ENCODE data around the gene ZNF584. TPM values are rescaled to one million over a fixed set of nuclear protein-coding genes. Genes with fewer than 3 reads are reported as not detected.

Gene ZNF584
- total and polyA plus RNA-seq, 8 donors: 4.1 to 8.5 (median 5.1) TPM

DNA sequence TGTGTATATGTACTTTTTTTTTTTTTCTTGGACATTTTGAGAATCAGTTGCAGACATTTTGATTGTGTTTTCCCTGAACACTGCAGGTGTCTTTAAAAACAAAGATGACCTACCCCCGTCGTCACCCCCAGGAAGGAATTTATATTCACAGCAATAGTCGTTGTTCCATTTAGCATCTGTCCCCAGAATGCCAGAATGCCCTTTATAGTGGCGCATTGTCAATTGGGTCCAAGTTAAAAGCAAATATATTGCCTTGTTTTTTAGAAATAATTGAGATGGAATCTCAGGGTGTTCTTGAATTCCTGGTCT is 14.8 kb upstream of the ZNF584 start:
- Histone ChIP-seq H3K27me3 (no peaks in the 10 kb centered on the region), H3K36me3 (peaks cover 4 to 28% (median 24%) of the 10 kb centered on the region in 3 donors), H3K4me3 (no peak overlapping the region), H3K9me3 (no peaks in the 10 kb centered on the region), H3K4me1 (peaks cover 6 to 15% (median 7%) of the 10 kb centered on the region in 3 donors), H3K27ac (no peak overlapping the region)
- no peak for FAIRE-seq
- no peak for DNase-seq
- no peak for ATAC-seq
- WGBS, 2 donors: 85 to 86% methylated on average over 4 of the region's 4 CpGs
- intact Hi-C loops (cut with DNase I): no loop called here
- TF ChIP-seq, protein P1, sequence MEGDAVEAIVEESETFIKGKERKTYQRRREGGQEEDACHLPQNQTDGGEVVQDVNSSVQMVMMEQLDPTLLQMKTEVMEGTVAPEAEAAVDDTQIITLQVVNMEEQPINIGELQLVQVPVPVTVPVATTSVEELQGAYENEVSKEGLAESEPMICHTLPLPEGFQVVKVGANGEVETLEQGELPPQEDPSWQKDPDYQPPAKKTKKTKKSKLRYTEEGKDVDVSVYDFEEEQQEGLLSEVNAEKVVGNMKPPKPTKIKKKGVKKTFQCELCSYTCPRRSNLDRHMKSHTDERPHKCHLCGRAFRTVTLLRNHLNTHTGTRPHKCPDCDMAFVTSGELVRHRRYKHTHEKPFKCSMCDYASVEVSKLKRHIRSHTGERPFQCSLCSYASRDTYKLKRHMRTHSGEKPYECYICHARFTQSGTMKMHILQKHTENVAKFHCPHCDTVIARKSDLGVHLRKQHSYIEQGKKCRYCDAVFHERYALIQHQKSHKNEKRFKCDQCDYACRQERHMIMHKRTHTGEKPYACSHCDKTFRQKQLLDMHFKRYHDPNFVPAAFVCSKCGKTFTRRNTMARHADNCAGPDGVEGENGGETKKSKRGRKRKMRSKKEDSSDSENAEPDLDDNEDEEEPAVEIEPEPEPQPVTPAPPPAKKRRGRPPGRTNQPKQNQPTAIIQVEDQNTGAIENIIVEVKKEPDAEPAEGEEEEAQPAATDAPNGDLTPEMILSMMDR (IDR thresholded peaks at IDR 0.05): no peak

DNA sequence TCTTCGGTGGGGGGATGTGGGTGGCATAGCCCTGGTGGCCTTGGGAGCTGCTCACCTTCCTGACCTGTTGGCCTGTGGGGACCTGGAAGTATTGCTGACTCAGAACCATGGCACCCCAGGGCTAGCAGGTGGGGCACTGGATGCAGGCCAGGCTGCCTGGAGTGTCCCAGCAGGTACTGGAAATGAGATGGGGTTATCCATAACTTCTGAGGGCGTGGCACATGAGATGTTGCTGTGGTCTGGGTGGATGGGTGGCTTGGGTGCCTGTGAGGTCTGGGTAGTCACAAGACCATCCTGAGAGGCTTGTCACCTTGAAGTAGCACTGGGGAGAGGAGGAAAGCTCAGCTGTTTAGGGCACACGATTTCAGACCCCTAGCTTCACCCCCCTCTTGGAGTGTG is 13.6 kb upstream of the ZNF584 start:
- Histone ChIP-seq H3K27ac (no peak overlapping the region), H3K9me3 (no peaks in the 10 kb centered on the region), H3K27me3 (no peaks in the 10 kb centered on the region), H3K36me3 (peaks cover 4 to 28% (median 24%) of the 10 kb centered on the region in 3 donors), H3K4me1 (peaks cover 0 to 11% (median 6%) of the 10 kb centered on the region in 3 donors), H3K4me3 (no peak overlapping the region)
- TF ChIP-seq, protein P1 (IDR thresholded peaks at IDR 0.05): no peak
- WGBS, 2 donors: 69 to 73% methylated on average over 3 of the region's 3 CpGs
- intact Hi-C loops (cut with DNase I): no loop called here
- no peak for FAIRE-seq
- ATAC-seq: peak in 2 of 4 donors; percentile 5 to 10
- DNase-seq: peak in 1 of 6 donors; percentile 31

DNA sequence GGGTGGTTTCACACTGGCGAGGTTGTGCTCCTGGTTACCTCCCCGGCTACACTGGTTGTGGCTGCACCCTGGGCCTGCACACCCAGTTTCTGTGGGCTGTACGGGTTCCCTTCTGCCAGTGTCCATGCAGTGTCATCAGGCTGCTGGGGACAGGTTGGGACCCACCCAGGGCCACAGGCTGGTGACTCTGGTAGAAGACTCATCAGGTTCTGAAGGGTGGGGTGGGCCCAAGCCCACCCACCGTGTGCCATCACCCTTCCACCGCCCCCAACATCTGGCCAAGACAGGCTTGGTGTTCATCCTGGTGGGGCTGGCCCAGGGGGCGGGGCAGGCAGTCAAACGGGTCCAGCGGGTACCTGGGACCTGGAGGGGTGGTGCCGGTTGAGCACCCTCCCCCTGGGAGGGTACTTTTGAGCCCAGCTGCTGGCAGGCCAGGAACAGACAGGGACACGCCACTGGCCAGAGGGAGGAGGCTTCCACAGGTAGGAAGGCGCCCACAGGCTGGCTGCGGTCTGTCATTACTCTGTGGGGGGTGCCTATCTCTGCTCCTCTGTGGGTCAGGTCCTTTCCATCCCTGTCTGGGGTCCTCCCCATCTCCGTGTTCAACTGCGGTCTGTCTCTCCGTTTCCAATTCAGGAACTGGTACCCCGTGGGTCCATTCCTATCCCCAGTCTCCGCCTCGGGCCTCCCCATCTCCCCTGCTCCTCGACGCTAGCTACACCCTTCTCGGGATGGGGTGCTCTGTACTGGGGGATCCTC is 13.1 kb upstream of the ZNF584 start, which contains the start of gene RNF225:
RNF225 (plus strand) TSS at position 437 of the 759 bp plus-strand sequence. CDS start 434 bp downstream, outside the sequence.
- intact Hi-C loops (cut with DNase I): no loop called here
- Histone ChIP-seq H3K36me3 (peaks cover 4 to 28% (median 24%) of the 10 kb centered on the region in 3 donors), H3K4me3 (no peak within 1 kb of the TSS), H3K27me3 (no peaks in the 10 kb centered on the region), H3K4me1 (peaks cover under 1 to 6% (median 6%) of the 10 kb centered on the region in 3 donors), H3K27ac (no peak within 1 kb of the TSS), H3K9me3 (no peaks in the 10 kb centered on the region)
- TF ChIP-seq, protein P1 (IDR thresholded peaks at IDR 0.05): no peak
- peak; percentile 33 to 79 (median 58) for ATAC-seq
- 32 to 35% methylated on average over 21 of the region's 21 CpGs for WGBS, 2 donors
- no peak for FAIRE-seq
- DNase-seq: peak in 4 of 6 donors; percentile 27 to 83 (median 60)

DNA sequence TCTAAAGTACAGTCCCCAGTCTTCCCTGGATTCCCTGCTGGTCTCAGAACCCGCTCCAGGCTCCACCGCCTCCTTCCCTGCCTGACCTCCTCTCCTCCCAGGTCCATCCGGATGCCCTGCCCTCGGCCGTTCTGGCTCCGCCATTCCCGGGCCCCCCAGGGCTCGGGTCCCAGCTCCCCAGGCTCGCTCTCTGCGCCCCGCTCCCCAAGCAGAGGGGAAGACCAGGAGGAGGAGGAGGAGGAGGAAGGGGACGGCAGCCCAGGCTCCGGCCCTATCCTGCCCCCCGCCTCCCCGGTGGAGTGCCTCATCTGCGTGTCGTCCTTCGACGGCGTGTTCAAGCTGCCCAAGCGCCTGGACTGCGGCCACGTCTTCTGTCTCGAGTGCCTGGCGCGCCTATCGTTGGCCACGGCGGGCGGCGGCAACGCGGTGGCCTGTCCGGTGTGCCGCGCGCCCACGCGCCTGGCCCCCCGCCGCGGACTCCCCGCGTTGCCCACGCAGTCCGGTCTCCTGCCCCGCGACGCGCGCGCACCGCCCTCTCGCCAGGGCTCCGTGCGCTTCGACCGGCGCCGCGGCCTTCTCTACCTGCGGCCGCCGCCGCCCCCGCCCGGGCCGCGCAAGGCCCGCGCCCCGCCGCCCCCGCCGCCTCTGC is 12.3 kb upstream of the ZNF584 start:
- FAIRE-seq: no peak
- no peak overlapping the region for H3K27ac ChIP-seq
- peaks cover 4 to 28% (median 22%) of the 10 kb centered on the region in 3 donors for H3K36me3 ChIP-seq
- H3K4me3 ChIP-seq: no peak overlapping the region
- no peaks in the 10 kb centered on the region for H3K9me3 ChIP-seq
- peak in 1 of 4 donors; percentile 11 for ATAC-seq
- peaks cover 0 to 5% (median 4%) of the 10 kb centered on the region in 3 donors for H3K4me1 ChIP-seq
- peak in 3 of 6 donors; percentile 38 to 79 (median 63) for DNase-seq
- intact Hi-C loops (cut with DNase I): no loop called here
- TF ChIP-seq, protein P1 (IDR thresholded peaks at IDR 0.05): no peak
- 5% methylated on average over 52 to 75 of the region's 75 CpGs for WGBS, 2 donors
- no peaks in the 10 kb centered on the region for H3K27me3 ChIP-seq
